PC-3 (cell line): ENCODE data around the gene ARHGAP18. TPM values are rescaled to one million over a fixed set of nuclear protein-coding genes. Genes with fewer than 3 reads are reported as not detected.
"Not testable (repeated sequence)": the region's sequence is repeated elsewhere in the genome, so short reads cannot be mapped to it uniquely, and the experiment has no call there.

ENCODE experiments used
- ATAC-seq: fragments of 200-7000 bp; cut with Tn5 transposase; 2 replicates; pipeline ENCODE4 v1.9.1; 2020; ENCODE audit warnings: mild to moderate bottlenecking, moderate library complexity
- BruUV-seq: library from RNA; stranded (reverse); fragments of 400-500 nt; replicated peaks from 2 replicates; lab custom pipeline; 2021; lab: Mats Ljungman, UMichigan
- CTCF ChIA-PET: fragments of 300-600 bp; sonication (Branson Sonifier 250); formaldehyde crosslinking; loops from one replicate; lab custom pipeline; 2022; ENCODE audit warnings: antibody characterized with exemption; lab: Charles Lee
- POLR2A ChIA-PET: fragments of 300-600 bp; sonication (Branson Sonifier 250); formaldehyde crosslinking; loops from one replicate; lab custom pipeline; 2022; ENCODE audit warnings: antibody characterized with exemption; ENCODE audit not compliant: unreplicated experiment; lab: Charles Lee
- DNase-seq: peaks from one replicate; pipeline ENCODE4 v3.0.0-alpha.2; 2015
- H2AFZ ChIP-seq: fragments of 300-600 bp; sonication (generic); 2 replicates; pipeline ENCODE4 v1.6.0; 2016; ENCODE audit warnings: antibody characterized with exemption, low read length
- H3F3A ChIP-seq: fragments of 300-600 bp; sonication (generic); one replicate; pipeline ENCODE4 v1.6.0; 2017; ENCODE audit warnings: antibody characterized with exemption, low read length, control low read depth, mild to moderate bottlenecking; ENCODE audit not compliant: unreplicated experiment
- H3K27ac ChIP-seq: fragments of 300-600 bp; sonication (generic); 2 replicates; pipeline ENCODE4 v1.5.1; 2016; ENCODE audit warnings: mild to moderate bottlenecking, low read length
- H3K27me3 ChIP-seq: fragments of 300-600 bp; sonication (generic); 2 replicates; pipeline ENCODE4 v1.6.1; 2016; ENCODE audit warnings: low read length, mixed read lengths
- H3K36me3 ChIP-seq: fragments of 300-600 bp; sonication (generic); 2 replicates; pipeline ENCODE4 v1.6.1; 2016; ENCODE audit warnings: low read depth, mixed run types, low read length, mixed read lengths
- H3K4me1 ChIP-seq: fragments of 300-600 bp; sonication (generic); 2 replicates; pipeline ENCODE4 v1.5.1; 2016; ENCODE audit warnings: low read length; ENCODE audit not compliant: insufficient read depth
- H3K4me2 ChIP-seq: fragments of 300-600 bp; sonication (generic); 2 replicates; pipeline ENCODE4 v1.6.0; 2016; ENCODE audit warnings: low read length
- H3K4me3 ChIP-seq: fragments of 300-600 bp; sonication (generic); 2 replicates; pipeline ENCODE4 v1.5.1; 2016; ENCODE audit warnings: mild to moderate bottlenecking, low read length, mixed read lengths
- H3K79me2 ChIP-seq: fragments of 300-600 bp; sonication (generic); 2 replicates; pipeline ENCODE4 v1.6.1; 2017; ENCODE audit warnings: low read length, mixed read lengths
- H3K9ac ChIP-seq: fragments of 300-600 bp; sonication (generic); 2 replicates; pipeline ENCODE4 v1.6.0; 2016; ENCODE audit warnings: mild to moderate bottlenecking, low read length
- H3K9me2 ChIP-seq: fragments of 300-600 bp; sonication (generic); replicated peaks from 2 replicates; pipeline ENCODE4 v1.6.1; 2016; ENCODE audit warnings: mixed run types, low read length, mixed read lengths
- H3K9me3 ChIP-seq: fragments of 300-600 bp; sonication (generic); 2 replicates; pipeline ENCODE4 v1.6.1; 2016; ENCODE audit warnings: low read length, mixed read lengths
- H4K20me1 ChIP-seq: fragments of 300-600 bp; sonication (generic); 2 replicates; pipeline ENCODE4 v1.6.1; 2016; ENCODE audit warnings: low read length, mixed read lengths
- CTCF ChIP-seq: fragments of 300-600 bp; sonication (generic); conservative IDR thresholded peaks from 2 replicates; pipeline ENCODE4 v1.5.1; 2017; ENCODE audit warnings: antibody characterized with exemption, low read depth, mild to moderate bottlenecking, low read length
- EZH2 ChIP-seq: fragments of 300-600 bp; sonication (generic); IDR thresholded peaks from one replicate; pipeline ENCODE4 v1.6.1; 2017; ENCODE audit warnings: antibody characterized with exemption, mild to moderate bottlenecking, low read length; ENCODE audit not compliant: unreplicated experiment
- EZH2phosphoT487 ChIP-seq: fragments of 300-600 bp; sonication (generic); IDR thresholded peaks from 2 replicates; pipeline ENCODE4 v1.6.1; 2018; ENCODE audit warnings: mild to moderate bottlenecking, antibody characterized with exemption, low read length, borderline replicate concordance
- intact Hi-C: fragments of 100-400 bp; cut with micrococcal nuclease; formaldehyde crosslinking; loops from 2 replicates; pipeline ENCODE4 v1.9.0; 2023
- total RNA-seq: library from RNA; depleted of rRNA; stranded (reverse); fragments of >200 nt; gene quantifications from 2 replicates; pipeline ENCODE4 v1.2.3, GENCODE V29; 2014

ARHGAP18 gene
- total RNA-seq, 1 experiment from 2014 or later, result 5.9 TPM

GRCh38 chr6:129577691-129578090, 132.3 kb downstream of the ARHGAP18 start:
- TF ChIP-seq CTCF (no peak), EZH2 (no peak), EZH2phosphoT487 (no peak)
- H3K27me3 ChIP-seq, result no peaks in the 10 kb centered on the region
- H3K4me1 ChIP-seq, result peaks cover 7% of the 10 kb centered on the region
- no peaks in the 10 kb centered on the region for H3K9me2 ChIP-seq
- no peaks in the 10 kb centered on the region for H3F3A ChIP-seq
- no peak overlapping the region for H3K4me2 ChIP-seq
- H3K4me3 ChIP-seq, result no peak overlapping the region
- no peak overlapping the region for H2AFZ ChIP-seq
- BruUV-seq, result no TSS peak
- intact Hi-C loops, result loop anchor here (5.0 kb wide), 2 partner anchors 325 to 770 kb away; no protein-coding TSS in a partner anchor
- no peaks in the 10 kb centered on the region for H3K9me3 ChIP-seq
- no peaks in the 10 kb centered on the region for H4K20me1 ChIP-seq
- H3K79me2 ChIP-seq, result no peaks in the 10 kb centered on the region
- ChIA-PET POLR2A (no interaction called here), CTCF (interaction anchor here (0.9 kb wide), 1 partner anchor 770 kb away, joined by 3 read pairs; no protein-coding TSS in a partner anchor)
- DNase-seq (no peak), ATAC-seq (no peak)
- H3K36me3 ChIP-seq, result no peaks in the 10 kb centered on the region
- H3K9ac ChIP-seq, result no peak overlapping the region
- no peak overlapping the region for H3K27ac ChIP-seq

GRCh38 chr6:129576456-129576855, 133.5 kb downstream of the ARHGAP18 start:
- no peak overlapping the region for H3K27ac ChIP-seq
- no peak overlapping the region for H3K9ac ChIP-seq
- ChIA-PET POLR2A (no interaction called here), CTCF (no interaction called here)
- H3K79me2 ChIP-seq, result no peaks in the 10 kb centered on the region
- BruUV-seq, result no TSS peak
- H3K9me2 ChIP-seq, result no peaks in the 10 kb centered on the region
- DNase-seq (no peak), ATAC-seq (no peak)
- no peaks in the 10 kb centered on the region for H4K20me1 ChIP-seq
- H3K36me3 ChIP-seq, result no peaks in the 10 kb centered on the region
- H3K9me3 ChIP-seq, result no peaks in the 10 kb centered on the region
- no peak overlapping the region for H3K4me2 ChIP-seq
- H3K4me3 ChIP-seq, result no peak overlapping the region
- no peaks in the 10 kb centered on the region for H3F3A ChIP-seq
- no peak overlapping the region for H2AFZ ChIP-seq
- H3K27me3 ChIP-seq, result no peaks in the 10 kb centered on the region
- intact Hi-C loops, result loop anchor here (5.0 kb wide), 2 partner anchors 324 to 769 kb away; no protein-coding TSS in a partner anchor
- peaks cover 7% of the 10 kb centered on the region for H3K4me1 ChIP-seq
- no peak for TF ChIP-seq EZH2phosphoT487
- no peak for TF ChIP-seq EZH2
- no peak for TF ChIP-seq CTCF

DNA sequence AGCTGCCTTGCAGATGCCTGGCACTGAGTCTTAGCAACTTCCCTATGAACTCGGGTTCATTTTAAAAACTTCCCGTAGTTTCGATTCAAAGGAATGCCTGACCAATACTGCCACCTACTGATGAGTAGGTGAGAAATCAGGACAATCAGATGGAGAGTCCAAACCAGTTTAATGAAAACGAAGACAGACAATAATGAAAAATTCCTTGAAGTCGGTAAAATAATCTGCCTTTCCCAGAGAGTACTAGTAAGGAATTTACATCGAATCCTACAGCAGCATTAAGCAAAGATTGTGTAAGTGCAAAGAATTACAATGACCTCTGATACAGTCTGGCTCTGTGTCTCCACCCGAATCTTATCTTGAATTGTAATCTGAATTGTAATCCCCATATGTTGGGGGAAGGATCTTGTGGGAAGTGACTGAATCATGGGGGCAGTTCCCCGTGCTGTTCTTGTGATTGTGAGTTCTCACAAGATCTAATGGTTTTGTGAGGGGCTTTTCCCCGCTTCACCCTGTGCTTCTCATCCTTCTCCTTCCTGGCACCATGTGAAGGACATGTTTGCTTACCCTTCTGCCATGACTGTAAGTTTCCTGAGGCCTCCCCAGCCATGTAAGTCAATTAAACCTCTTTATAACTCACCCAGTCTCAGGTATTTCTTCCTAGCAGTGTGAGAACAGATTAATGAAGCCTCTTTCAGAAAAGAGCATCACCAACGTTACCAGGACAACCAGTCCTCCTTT, 134.4 kb downstream of the ARHGAP18 start:
- Histone ChIP-seq H2AFZ (peak overlapping the region; percentile 79), H3K4me2 (peak overlapping the region; percentile 78), H3K79me2 (no peaks in the 10 kb centered on the region), H3K27me3 (no peaks in the 10 kb centered on the region), H3K27ac (peak overlapping the region; percentile 44), H3K9ac (peak overlapping the region; percentile 9; the same call in 1 of the 2 replicates), H3K4me1 (peaks cover 7% of the 10 kb centered on the region), H3K9me2 (no peaks in the 10 kb centered on the region), H4K20me1 (no peaks in the 10 kb centered on the region), H3K4me3 (peak overlapping the region; percentile 49), H3F3A (no peaks in the 10 kb centered on the region), H3K9me3 (no peaks in the 10 kb centered on the region), H3K36me3 (no peaks in the 10 kb centered on the region)
- DNase-seq (peak; percentile 70), ATAC-seq (peak; percentile 71)
- TF ChIP-seq CTCF (peak; percentile 85), EZH2phosphoT487 (no peak)
- intact Hi-C loops, result loop anchor here (1.0 to 5.0 kb wide), 3 partner anchors 76 to 768 kb away; no protein-coding TSS in a partner anchor
- BruUV-seq, result no TSS peak
- ChIA-PET CTCF (interaction anchor here (0.9 to 1.0 kb wide), 2 partner anchors 74 to 205 kb away, joined by 5 to 9 read pairs; no protein-coding TSS in a partner anchor), POLR2A (no interaction called here)

- H3K27me3 ChIP-seq, H2AFZ ChIP-seq, ATAC-seq, POLR2A ChIA-PET, H3K4me3 ChIP-seq, H3K9me3 ChIP-seq, H4K20me1 ChIP-seq, BruUV-seq, H3K36me3 ChIP-seq, DNase-seq, H3K27ac ChIP-seq, H3F3A ChIP-seq, H3K79me2 ChIP-seq, H3K4me1 ChIP-seq, H3K4me2 ChIP-seq, H3K9me2 ChIP-seq, H3K9ac ChIP-seq: not testable (repeated sequence)
- CTCF ChIA-PET, result interaction anchor here (0.5 to 1.0 kb wide), 4 partner anchors 73 to 323 kb away, joined by 3 to 9 read pairs (median 4); no protein-coding TSS in a partner anchor
- intact Hi-C loops, result loop anchor here (1.0 to 5.0 kb wide), 3 partner anchors 75 to 767 kb away; no protein-coding TSS in a partner anchor
Measured at GRCh38 chr6:129574605-129575004, 135.4 kb downstream of the ARHGAP18 start.
